GM12878 (cell line): ENCODE results near the gene WDR26. TPM values are rescaled to one million over a fixed set of nuclear protein-coding genes. Genes with fewer than 3 reads are reported as not detected.

Experiments used
- ATAC-seq: fragments of 200-7000 bp; cut with Tn5 transposase; 3 replicates; pipeline ENCODE4 v1.9.1; 2020; ENCODE audit warnings: mild to moderate bottlenecking, moderate library complexity
- BruUV-seq: library from RNA; stranded (reverse); fragments of 400-500 nt; replicated peaks from 2 replicates; lab custom pipeline; 2021; lab: Mats Ljungman, UMichigan
- CTCF ChIA-PET: fragments of 300-600 bp; sonication (Branson Sonifier 250); formaldehyde crosslinking; extraction: SDS; loops from one replicate; lab custom pipeline; 2021; ENCODE audit warnings: inconsistent platforms; lab: Yijun Ruan, JAX
- POLR2A ChIA-PET: fragments of 350-600 bp; formaldehyde crosslinking; extraction: SDS; loops from one replicate; lab custom pipeline; 2021; ENCODE audit warnings: inconsistent platforms; lab: Charles Lee
- RAD21 ChIA-PET: fragments of 300-600 bp; sonication (Branson Sonifier 250); formaldehyde crosslinking; loops from one replicate; lab custom pipeline; 2023; ENCODE audit warnings: antibody characterized with exemption; ENCODE audit not compliant: unreplicated experiment; lab: Charles Lee
- SMC1A ChIA-PET: fragments of 300-600 bp; sonication (Branson Sonifier 250); formaldehyde crosslinking; loops from one replicate; lab custom pipeline; 2023; ENCODE audit not compliant: unreplicated experiment, uncharacterized antibody; lab: Charles Lee
- DNase-seq: peaks from one replicate; pipeline ENCODE4 v3.0.0-alpha.2; 2011; ENCODE audit warnings: low read depth, low spot score
- FAIRE-seq: peaks from 3 replicates; lab custom pipeline; 2011; peaks lifted over from hg19 to GRCh38; lab: Jason Lieb, UNC
- H2AFZ ChIP-seq: 2 replicates; pipeline ENCODE4 v1.6.0; 2011; ENCODE audit warnings: low read depth, low read length, control low read depth; ENCODE audit not compliant: control insufficient read depth
- H3K27ac ChIP-seq: 2 replicates; pipeline ENCODE4 v1.5.1; 2011; ENCODE audit warnings: control low read depth; ENCODE audit not compliant: control insufficient read depth, insufficient read depth
- H3K27me3 ChIP-seq, 2 experiments: replicated peaks in 1 of 2; 2 replicates each; pipeline versions ENCODE4 v1.6.0 to v1.6.1; 2011; ENCODE audit warnings: low read length in 1 of 2; ENCODE audit not compliant: control insufficient read depth in 2 of 2, insufficient read depth in 2 of 2
- H3K36me3 ChIP-seq, 2 experiments: 2 replicates each; pipeline ENCODE4 v1.5.1; 2011; ENCODE audit warnings: low read length in 1 of 2; ENCODE audit not compliant: control insufficient read depth in 2 of 2, insufficient read depth in 2 of 2
- H3K4me1 ChIP-seq: 2 replicates; pipeline ENCODE4 v1.6.1; 2011; ENCODE audit warnings: mild to moderate bottlenecking, low read length, moderate library complexity, mixed read lengths; ENCODE audit not compliant: control insufficient read depth, insufficient read depth
- H3K4me2 ChIP-seq: 2 replicates; pipeline ENCODE4 v1.6.0; 2011; ENCODE audit warnings: control low read depth; ENCODE audit not compliant: control insufficient read depth, insufficient read depth
- H3K4me3 ChIP-seq: fragments of 200-600 bp; sonication (generic); 2 replicates; pipeline ENCODE4 v1.5.1; 2016
- H3K79me2 ChIP-seq: 2 replicates; pipeline ENCODE4 v1.6.0; 2011; ENCODE audit warnings: low read length; ENCODE audit not compliant: control insufficient read depth, insufficient read depth
- H3K9ac ChIP-seq: 2 replicates; pipeline ENCODE4 v1.8.0; 2011; ENCODE audit warnings: low read length, control low read depth, mixed read lengths; ENCODE audit not compliant: control insufficient read depth, insufficient read depth
- H3K9me3 ChIP-seq: replicated peaks from 3 replicates; pipeline ENCODE4 v1.5.1; 2011; ENCODE audit warnings: mild to moderate bottlenecking, low read length; ENCODE audit not compliant: control insufficient read depth, insufficient read depth
- H4K20me1 ChIP-seq: 2 replicates; pipeline ENCODE4 v1.6.0; 2011; ENCODE audit not compliant: control insufficient read depth, insufficient read depth
- BCL11A ChIP-seq: IDR thresholded peaks from 2 replicates; pipeline ENCODE4 v1.6.1; 2011; ENCODE audit warnings: low read depth, low read length
- CBFB ChIP-seq: IDR thresholded peaks from 2 replicates; pipeline ENCODE4 v1.6.1; 2016; ENCODE audit warnings: antibody characterized with exemption, low read depth
- CEBPB ChIP-seq, 2 experiments: fragments of 150-350 bp in 1 of 2; IDR thresholded peaks; 2 replicates each; pipeline ENCODE4 v1.6.1; 2012 to 2014; ENCODE audit warnings: low read depth in 2 of 2, low read length in 2 of 2, borderline replicate concordance in 1 of 2, inconsistent platforms in 1 of 2
- MYB ChIP-seq: fragments of 150-350 bp; IDR thresholded peaks from 2 replicates; pipeline ENCODE4 v1.6.1; 2014; ENCODE audit warnings: mild to moderate bottlenecking, low read depth, low read length, borderline replicate concordance
- PAX5 ChIP-seq: IDR thresholded peaks from 2 replicates; pipeline ENCODE4 v1.6.1; 2011; ENCODE audit warnings: low read depth, low read length, borderline replicate concordance
- RBBP5 ChIP-seq: fragments of 200-600 bp; sonication (generic); conservative IDR thresholded peaks from 2 replicates; pipeline ENCODE4 v1.6.1; 2016
- SIX5 ChIP-seq: IDR thresholded peaks from 2 replicates; pipeline ENCODE4 v1.6.1; 2011; ENCODE audit warnings: mild to moderate bottlenecking, low read depth, low read length, moderate library complexity; ENCODE audit not compliant: severe bottlenecking
- WGBS: methylation state at CpG from one replicate; pipeline ENCODE4 v1.1.6; 2016; ENCODE audit warnings: low lambda C conversion rate; ENCODE audit not compliant: insufficient replicate concordance, insufficient coverage; ENCODE audit errors: missing lambda C conversion rate; 5-methylcytosine and 5-hydroxymethylcytosine counted together
- in situ Hi-C: fragments of 300-500 bp; cut with MboI; formaldehyde crosslinking; loops from 9 replicates; pipeline ENCODE4 v1.14.3; 2018; ENCODE audit warnings: mixed read lengths
- intact Hi-C: fragments of 100-400 bp; cut with micrococcal nuclease; formaldehyde crosslinking; loops from one replicate; pipeline ENCODE4 v1.14.2; 2022; ENCODE audit not compliant: unreplicated experiment
- polyA plus RNA-seq, 11 experiments: library from polyadenylated mRNA; depleted of rRNA in 4 of 11; unstranded in 6 of 11; stranded (reverse) in 5 of 11; fragments of >200 nt; fragmentation: Nextera tagmentation in 4 of 11; fragmentation: Illumina TruSeq in 1 of 11; extraction: Ambion mirVana in 4 of 11; extraction: Trizol in 1 of 11; gene quantifications; 1 replicate in 1 of 11; 2 replicates in 10 of 11; pipeline versions ENCODE4 v1.2.1 to v1.2.3, GENCODE V29; 2011 to 2016; ENCODE audit warnings: inconsistent platforms in 2 of 11, missing spikeins in 2 of 11, low read depth in 1 of 11
- total RNA-seq, 4 experiments: library from RNA; depleted of rRNA in 3 of 4; stranded (reverse); fragments of >200 nt in 3 of 4; fragmentation: Illumina TruSeq in 1 of 4; extraction: Trizol in 1 of 4; gene quantifications; 2 replicates each; pipeline versions ENCODE4 v1.2.1 to v1.2.3, GENCODE V29; 2013 to 2021

Gene WDR26
- total and polyA plus RNA-seq, 10 of the 15 experiments (the other 5 are each of a cell fraction or from before 2014, with no cell fraction given): 6.6 to 47.0 (median 24.4) TPM

DNA sequence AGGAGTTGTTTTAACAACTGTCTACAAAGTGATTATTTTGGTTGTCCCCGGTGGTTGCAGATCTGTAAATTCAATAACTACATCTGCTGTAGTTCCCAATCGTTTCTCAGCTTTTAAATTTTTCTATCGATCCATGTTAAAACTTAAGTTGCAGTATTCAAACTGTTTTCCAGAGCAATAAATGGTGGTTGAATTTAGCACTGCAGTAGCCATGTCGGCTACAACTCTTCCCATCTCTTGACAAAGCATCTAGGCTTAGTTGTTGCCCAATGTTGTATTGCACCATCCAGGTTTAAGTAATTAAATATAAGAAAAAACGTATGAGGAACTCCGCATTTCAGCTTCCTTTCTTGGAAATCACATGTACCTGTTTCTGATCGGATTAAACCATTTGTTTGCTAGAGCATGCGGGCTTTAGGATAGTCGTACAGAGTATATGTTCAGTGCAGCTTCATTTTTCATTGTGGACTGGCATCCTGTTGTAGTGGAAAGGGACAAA, 76.9 kb downstream of the WDR26 start:
- peak overlapping the region; percentile 97 for H2AFZ ChIP-seq
- SMC1A ChIA-PET: interaction anchor here (0.8 to 2.4 kb wide), 17 partner anchors 10 to 99 kb away, joined by 3 to 17 read pairs (median 4); partner anchors contain the start of gene WDR26
- H3K9ac ChIP-seq: peak overlapping the region; percentile 66; the same call in 1 of the 2 replicates
- CTCF ChIA-PET: interaction anchor here (0.7 to 2.1 kb wide), 10 partner anchors 9 to 251 kb away, joined by 3 to 12 read pairs (median 5); no protein-coding TSS in a partner anchor
- H3K79me2 ChIP-seq: peaks cover 31% of the 10 kb centered on the region
- TF ChIP-seq CEBPB (IDR thresholded peaks at IDR 0.05; ENCODE audit: borderline replicate concordance in 1 of 2, low read depth in 2 of 2, low read length in 2 of 2) (no peak), SIX5 (no peak), PAX5 (no peak), RBBP5 (no peak), MYB (no peak), BCL11A (no peak), CBFB (no peak)
- no peak; the same call in 2 of the 3 replicates for ATAC-seq
- H3K4me2 ChIP-seq: peak overlapping the region; percentile 41
- H3K27me3 ChIP-seq: no peaks in the 10 kb centered on the region
- 0 out of 4 replicates have a peak, but pooled peaks cover 0 to 3% of the 10 kb centered on the region in 2 experiments for H3K36me3 ChIP-seq
- 47% methylated on average over 9 of the region's 9 CpGs for WGBS
- in situ Hi-C loops: no loop called here
- H3K4me3 ChIP-seq: peak overlapping the region; percentile 85
- peak; percentile 31 for FAIRE-seq
- DNase-seq: no peak
- intact Hi-C loops: no loop called here
- BruUV-seq: no TSS peak
- no peaks in the 10 kb centered on the region for H3K4me1 ChIP-seq
- RAD21 ChIA-PET: interaction anchor here (0.6 to 4.1 kb wide), 7 partner anchors 10 to 311 kb away, joined by 3 to 14 read pairs (median 7); no protein-coding TSS in a partner anchor
- no peaks in the 10 kb centered on the region; the same call in 2 of the 3 replicates for H3K9me3 ChIP-seq
- H3K27ac ChIP-seq: no peak overlapping the region
- H4K20me1 ChIP-seq: no peaks in the 10 kb centered on the region
- POLR2A ChIA-PET: interaction anchor here (1.2 to 1.9 kb wide), 6 partner anchors 9 to 141 kb away, joined by 3 to 13 read pairs (median 6); no protein-coding TSS in a partner anchor
